Kidney tubule cell (primary cell): ENCODE measurements around the gene ZBTB7C.

Experiments used
- DNase-seq: peaks from one replicate; pipeline ENCODE4 v3.0.0-alpha.2; 2018; ENCODE audit warnings: low spot score

ZBTB7C gene

DNA sequence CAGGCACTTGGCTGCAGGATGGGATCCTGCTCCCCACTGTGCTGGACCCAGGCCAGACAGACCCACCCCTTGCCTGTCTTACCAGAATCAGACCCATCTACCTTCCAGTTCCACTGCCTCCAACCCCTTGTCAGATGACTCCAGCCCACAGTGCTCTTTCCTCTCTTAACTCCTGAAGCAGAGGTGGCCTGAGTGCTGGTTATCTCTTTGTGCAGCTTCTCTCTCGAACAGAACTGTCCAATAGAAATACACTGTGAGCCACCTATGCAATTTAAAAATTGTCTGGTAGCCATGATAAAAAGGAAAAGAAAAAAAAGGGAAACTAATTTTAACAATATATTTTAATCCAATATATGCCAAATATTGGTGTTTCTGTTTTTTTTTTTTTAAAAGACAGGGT lies 318.5 kb downstream of the ZBTB7C start:
- no peak for DNase-seq

DNA sequence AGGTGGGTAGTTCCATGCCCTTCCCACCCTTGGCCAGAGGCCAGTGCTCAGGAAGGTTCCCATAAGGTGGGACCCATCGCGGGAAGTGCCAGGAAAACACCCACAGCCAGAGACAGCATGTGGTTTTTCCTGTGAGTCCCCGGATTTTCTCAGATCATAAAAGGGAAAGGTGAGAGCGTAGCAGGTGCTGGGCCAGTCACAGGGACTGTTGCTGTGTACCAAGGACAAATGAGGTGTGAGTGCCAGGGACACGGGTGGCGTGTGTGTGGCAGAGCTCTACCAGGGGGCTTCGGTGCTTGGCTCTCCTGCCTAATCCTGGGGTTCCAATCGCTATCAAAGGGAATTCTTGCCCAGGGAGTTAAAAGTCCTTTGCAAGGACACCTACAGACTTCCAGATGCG lies 319.2 kb downstream of the ZBTB7C start:
- no peak for DNase-seq

GRCh38 chr18:48085781-48086487 lies 323.2 kb downstream of the ZBTB7C start:
- DNase-seq, result peak; percentile 37

- no peak for DNase-seq
Measured at GRCh38 chr18:48084858-48085257, 324.3 kb downstream of the ZBTB7C start.

DNA sequence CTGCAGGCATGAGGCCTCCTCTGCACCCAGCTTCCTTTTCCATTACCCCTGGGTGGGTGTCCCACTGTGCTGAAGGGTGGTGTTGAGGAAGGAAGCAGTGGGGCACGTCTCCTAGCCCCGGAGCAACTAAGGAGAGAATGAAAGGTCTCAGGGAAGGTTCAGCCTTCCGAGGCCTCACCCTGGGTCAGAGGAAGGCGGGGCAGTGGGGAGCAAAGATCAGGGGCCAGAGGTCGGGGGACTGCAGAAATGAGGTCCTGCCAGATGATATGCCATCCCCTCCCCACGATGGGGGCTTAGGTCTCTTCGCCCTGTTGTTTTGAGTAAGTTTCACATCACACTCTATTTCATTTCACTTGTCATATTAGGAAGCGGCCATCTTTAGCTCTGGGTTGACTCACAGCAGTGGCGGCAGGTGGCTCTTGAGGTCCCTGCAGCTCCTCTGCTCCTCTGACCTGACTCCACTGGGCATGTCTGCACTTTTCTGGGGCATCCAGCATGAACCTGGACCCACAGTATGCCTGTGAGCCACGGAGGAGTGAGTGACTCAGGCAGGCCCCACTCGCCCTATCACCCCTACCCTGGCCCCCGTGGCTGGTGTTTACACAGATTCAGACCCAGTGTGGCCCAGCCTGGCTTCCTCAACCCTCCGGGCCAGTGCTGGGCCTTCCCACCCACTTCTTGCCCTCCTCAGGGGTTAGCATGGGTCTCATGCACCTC lies 325.0 kb downstream of the ZBTB7C start:
- DNase-seq, result no peak

DNA sequence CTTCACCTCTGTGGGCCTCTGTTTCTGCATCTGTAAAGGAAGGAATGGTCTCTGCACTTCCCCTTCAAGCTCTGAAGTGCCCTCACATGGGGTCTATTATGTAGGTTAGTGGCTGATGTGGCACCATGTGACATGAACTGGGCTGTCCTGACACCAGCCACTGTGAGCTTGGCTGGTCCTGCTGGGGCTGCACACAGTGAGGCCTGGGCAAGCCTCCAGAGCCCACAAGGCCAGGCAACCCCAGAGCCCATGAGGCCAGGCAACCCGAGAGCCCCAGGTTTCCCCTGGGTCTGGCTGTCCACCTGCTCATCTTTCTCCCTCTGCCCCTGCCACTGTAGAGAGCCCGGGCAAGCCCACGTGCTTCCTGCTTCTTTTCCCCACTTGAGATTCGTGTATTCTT lies 328.6 kb downstream of the ZBTB7C start:
- DNase-seq, result no peak

DNA sequence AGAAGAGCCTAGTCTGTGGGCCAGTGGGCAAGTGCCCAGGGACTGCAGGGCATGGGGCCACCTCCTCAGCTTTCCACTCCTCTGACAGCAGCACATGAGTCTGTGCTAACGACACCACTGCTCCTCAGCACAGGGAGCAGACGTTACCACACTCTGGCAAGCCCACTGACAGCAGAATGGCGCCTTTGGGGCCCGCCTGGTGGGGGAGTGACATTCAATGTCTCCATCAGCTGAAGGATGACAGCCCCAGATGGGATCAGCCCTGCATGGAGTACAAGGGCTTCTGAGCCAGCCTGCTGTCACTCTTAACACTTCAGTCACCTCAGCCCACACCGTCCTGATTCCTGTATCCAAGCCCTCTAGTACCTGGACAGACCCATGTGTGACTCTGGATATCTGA lies 329.3 kb downstream of the ZBTB7C start:
- DNase-seq, result no peak

DNA sequence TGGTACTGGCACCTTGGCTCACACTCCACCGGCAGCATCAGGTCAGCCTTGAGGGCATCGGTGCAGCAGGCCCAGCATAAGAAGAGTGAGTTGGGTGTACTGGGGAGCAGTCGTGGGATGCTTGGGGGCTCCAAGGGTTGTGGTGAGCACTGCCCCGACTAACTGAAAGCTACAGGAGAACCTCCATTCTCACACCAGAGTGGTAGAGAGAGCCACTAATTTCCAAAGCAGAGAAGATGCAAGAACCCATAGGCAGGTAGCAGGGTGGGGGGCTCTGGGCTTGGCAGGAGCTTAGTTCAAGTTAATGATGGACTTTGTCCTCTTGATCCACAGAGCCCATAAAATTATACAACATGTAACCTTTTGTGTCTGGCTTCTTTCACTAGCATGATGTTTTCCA lies 330.7 kb downstream of the ZBTB7C start:
- no peak for DNase-seq

DNA sequence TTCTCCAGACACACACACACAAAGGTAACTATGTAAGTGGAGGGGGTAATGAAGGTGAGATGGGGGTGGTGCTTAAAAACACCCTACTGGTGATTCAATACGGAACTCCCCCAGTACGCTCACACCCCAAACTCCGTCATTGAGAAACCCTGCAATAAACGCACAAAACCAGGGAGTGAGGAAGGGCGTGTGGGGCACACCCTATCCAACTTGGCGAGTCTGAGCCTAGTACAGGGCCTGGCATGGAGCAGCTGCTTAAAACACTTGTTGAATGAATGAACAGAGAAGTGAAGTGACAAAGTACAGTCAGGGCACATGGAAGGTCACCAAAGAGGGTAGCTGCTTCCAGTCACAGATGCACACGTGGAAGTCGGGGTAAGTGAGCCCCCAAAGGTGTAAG lies 331.9 kb downstream of the ZBTB7C start:
- no peak for DNase-seq

DNA sequence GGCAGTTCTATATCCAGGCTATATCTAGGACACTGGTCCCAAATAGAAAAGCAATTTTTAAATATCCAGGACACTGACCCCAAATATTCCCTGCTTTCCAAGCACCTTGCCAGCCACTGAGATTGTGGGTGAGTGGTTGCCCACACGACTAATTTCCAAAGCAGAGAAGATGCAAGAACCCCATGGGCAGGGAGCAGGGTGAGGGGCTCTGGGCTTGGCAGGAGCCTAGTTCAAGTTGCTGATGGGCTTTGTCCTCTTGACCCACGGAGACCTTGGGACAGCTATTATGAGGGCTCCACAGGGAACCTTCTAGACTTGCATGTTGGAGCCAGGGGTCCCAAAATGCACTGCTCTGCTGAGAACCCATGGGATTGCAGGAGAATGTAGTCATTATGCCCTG lies 332.7 kb downstream of the ZBTB7C start:
- DNase-seq, result no peak

GRCh38 chr18:48075707-48076093 lies 333.5 kb downstream of the ZBTB7C start:
- DNase-seq, result no peak

- DNase-seq, result no peak
Measured at GRCh38 chr18:48074929-48075706, 334.1 kb downstream of the ZBTB7C start.

DNA sequence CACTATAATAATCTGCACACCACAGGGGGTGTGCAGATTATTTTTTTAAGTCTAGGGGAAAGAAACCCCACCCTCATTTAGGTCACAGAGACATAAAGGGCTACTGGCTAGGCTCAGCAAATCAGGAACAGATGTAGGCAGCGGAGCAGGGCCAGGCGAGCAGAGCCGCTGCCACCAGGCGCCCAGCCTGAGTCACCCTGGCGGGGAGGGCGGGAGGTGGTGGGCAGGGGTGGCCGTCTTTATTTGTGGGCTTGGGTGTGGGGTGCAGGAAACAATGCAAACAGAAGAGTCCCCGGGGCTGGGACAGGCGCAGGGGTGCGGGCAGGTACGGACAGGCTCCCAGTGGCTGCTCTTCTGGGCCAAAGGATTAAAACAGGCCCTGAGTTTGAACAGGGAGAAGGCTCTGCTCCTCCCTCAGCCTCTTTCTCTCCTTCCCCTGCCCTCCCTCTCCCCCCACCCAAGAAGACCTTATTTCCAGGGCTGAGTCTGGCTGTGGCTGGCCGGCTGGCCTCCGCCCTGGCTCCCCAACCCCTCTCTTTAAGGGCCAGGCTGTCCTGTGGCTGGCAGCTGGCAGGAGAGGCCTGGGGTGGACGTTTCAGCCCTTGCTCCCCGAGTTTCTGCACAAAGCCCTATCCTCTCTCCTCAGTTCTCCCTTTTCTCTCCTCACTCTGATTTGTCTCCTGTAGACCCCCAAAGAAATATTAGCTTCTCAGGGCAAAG lies 335.8 kb downstream of the ZBTB7C start:
- no peak for DNase-seq

DNA sequence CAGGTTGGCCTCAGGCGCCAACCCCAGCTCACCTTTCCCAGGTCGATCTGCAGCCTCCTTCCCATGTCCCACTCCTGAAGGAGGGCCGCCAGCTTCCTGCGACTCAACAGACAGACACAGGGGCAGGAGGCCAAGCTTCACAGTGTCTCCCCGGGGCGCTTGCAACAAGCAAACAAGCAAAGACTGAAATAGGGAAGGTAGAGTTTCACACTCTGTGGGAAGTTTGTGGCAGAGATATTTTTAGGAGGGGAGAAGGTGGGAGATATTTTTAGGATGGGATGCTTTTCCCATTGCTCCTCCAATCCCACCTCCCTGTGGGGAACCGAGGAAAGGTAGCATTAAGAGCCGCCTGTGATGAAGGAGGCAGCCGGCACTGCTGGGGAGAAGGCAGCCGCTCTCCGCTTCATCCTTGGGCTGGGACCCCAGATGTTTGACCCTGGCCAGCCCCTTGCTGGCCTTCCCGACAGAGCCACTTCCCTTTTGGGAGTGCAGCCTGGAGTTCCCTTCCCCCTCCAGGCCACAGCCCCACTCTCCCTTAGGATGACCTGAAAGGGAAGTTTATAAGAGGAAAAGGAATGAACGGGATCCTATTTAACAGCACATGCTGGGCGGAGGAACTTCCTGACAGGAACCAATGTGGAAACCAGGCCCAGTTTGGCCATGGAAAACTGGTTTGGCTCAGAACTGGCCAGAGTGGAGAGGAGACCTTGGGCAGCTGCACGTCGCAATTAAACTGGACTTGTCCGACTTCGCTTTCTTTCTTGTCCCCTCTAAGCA lies 336.6 kb downstream of the ZBTB7C start:
- no peak for DNase-seq

DNA sequence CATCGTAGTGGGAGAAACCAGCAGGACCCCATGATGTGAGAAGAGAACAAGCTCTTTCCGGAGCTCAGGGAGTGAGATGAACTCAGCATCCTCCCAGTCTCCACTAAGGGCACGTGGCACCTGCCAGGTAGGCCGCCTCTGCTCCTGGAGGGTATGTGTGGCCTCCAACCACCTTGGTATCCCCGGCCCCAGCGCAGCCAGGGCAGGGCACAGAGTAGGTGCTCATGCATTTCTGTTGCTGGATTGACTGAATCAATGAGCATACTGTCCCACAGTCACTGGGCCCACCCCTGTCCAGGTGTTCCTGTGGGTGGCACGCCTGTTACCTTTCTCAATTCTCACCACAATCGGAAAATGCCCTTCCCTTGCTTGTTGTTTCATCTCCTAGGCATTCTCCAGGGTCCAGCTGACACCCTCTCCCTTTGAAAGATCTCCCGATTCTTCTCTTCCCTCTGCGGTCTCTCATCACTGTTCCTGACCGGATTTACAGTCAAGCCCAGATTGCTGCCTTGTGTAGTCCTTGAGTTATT lies 340.2 kb downstream of the ZBTB7C start:
- no peak for DNase-seq

GRCh38 chr18:48066225-48066652 lies 342.9 kb downstream of the ZBTB7C start:
- no peak for DNase-seq

DNA sequence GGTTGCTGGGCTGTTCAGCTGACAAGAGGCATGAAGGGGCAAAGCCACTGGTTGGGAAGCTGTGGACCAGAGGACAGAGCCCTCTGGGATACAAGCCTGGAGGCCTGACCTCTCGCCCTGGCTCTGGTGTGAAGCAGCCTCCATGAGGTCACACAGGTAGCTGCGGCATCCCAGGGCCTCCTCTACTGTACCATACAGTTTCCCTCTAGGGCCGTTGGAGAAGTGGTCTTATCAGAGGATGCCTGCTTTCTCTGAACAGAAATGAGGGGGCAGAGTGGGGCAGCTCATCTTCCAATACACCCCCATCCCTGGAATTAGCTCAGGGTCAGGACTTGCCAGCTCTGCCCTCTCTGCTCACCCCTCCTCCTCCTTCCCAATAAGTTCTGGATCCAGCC lies 343.6 kb downstream of the ZBTB7C start:
- no peak for DNase-seq

- no peak for DNase-seq
Measured at GRCh38 chr18:48064978-48065600, 344.1 kb downstream of the ZBTB7C start.

GRCh38 chr18:48061781-48062570 lies 347.2 kb downstream of the ZBTB7C start:
- DNase-seq, result no peak

- DNase-seq, result no peak
Measured at GRCh38 chr18:48060970-48061369, 348.2 kb downstream of the ZBTB7C start.
